ENCODE measurements around the gene SPRN.
"Not testable (repeated sequence)": the region's sequence is repeated elsewhere in the genome, so short reads cannot be mapped to it uniquely, and the experiment has no call there.

Gene SPRN

GRCh38 chr10:133405272-133405671 lies 19.2 kb downstream of the SPRN start:
- no peak for DNase-seq

GRCh38 chr10:133403784-133404183 lies 20.6 kb downstream of the SPRN start:
- DNase-seq: no peak

GRCh38 chr10:133403359-133403758 lies 21.1 kb downstream of the SPRN start:
- DNase-seq: peak; percentile 44

- DNase-seq: peak; percentile 2
Measured at GRCh38 chr10:133401981-133402725, 22.3 kb downstream of the SPRN start.

GRCh38 chr10:133401500-133401899 lies 22.9 kb downstream of the SPRN start:
- DNase-seq: peak; percentile 3

DNA sequence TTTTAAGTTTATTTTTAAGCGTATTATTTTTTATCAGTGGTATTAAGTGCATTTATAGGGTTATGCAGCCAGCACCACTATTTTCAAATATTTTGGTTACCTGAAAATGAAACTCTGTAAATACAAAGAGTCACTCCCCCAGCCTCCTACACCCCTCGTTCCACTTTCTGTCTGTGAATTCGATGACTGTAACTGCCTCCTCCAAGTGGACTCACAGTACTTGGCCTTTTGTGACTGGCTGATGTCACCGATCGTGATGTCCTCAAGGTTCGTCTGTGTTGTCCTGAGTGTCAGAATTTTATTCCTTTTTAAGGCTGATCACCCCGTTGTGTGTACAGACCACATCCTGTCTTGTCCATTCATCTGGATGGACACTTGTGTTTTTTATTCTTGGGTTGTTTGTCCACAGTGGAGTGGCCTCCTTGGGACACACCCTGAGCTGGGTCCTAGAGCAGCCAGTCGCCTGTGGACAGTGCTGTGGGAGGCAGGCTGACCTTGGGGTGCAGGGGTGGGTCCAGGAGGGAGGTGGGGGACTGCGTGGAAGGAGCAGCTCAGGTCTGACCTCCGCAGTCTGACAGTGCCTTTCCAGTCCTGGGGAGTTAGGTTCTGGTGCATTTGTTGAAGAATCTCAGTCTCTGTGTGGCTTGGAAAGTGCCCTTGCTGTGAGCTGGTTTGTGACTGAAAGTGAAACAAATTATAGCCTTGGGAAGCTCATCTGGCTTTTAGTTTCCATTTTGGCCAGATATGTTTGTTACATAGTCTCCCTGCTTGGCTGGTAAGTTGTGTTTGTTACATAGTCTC lies 23.6 kb downstream of the SPRN start:
- DNase-seq: peak; percentile 5

DNA sequence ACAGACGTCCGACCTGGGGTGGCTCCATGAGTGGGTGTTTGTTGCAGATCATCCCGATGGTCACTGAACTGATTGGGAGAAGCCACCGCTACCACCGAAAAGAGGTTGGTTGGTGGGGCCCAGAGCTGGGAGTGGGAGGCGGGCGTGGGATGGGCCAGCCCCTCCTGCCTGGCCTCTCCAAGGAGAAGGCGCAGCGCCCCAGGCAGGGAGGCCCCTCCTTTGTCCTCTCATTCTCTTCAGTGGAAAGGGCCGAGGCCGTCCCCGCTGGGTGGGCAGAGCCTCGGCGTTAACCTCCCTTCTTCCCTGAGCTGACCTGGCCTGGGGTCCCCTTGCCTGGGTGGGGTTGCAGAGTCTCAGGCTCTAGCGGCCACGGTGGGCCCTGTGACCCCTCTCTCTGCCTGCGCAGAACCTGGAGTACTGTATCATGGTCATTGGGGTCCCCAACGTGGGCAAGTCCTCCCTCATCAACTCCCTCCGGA lies 25.3 kb downstream of the SPRN start:
- DNase-seq: no peak

DNA sequence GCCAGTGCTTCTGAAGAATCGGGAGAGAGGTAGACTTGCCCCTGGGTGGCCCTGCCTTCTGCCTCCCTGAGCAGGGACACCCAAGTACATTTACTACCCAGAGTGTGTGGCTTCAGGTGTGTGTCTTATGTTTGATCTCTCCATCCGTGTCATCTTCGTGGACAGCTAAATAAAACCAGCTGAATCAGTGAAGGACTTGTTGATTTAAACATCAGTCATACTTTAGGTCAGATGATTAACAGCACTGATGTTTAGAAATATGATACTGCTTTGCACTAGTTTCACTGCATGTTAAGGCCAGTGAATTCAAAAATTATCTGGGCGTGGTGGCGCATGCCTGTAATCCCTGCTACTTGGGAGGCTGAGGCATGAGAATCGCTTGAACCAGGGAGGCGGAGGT lies 26.5 kb downstream of the SPRN start:
- no peak for DNase-seq

- DNase-seq: peak; percentile 1
Measured at GRCh38 chr10:133396035-133396624, 28.3 kb downstream of the SPRN start.

DNA sequence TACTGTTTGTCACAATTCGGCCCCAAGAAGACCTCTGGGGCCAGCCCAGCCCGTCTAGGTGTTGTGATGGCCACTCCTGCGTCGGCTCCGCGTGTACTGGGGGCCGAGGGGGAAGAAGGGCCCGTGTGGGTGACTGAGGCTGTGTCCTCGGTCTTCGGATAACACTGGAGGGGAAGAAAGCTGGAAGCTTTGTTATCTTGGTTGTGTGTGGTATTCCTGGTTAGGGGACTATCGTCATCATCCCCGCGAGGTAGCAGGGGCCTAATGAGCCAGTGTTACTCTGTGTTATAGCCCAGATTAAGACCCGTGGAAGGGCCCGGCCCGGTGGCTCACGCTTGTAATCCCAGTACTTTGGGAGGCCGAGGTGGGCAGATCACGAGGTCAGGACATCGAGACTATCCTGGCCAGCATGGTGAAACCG lies 29.6 kb downstream of the SPRN start:
- DNase-seq: peak; percentile 9

DNA sequence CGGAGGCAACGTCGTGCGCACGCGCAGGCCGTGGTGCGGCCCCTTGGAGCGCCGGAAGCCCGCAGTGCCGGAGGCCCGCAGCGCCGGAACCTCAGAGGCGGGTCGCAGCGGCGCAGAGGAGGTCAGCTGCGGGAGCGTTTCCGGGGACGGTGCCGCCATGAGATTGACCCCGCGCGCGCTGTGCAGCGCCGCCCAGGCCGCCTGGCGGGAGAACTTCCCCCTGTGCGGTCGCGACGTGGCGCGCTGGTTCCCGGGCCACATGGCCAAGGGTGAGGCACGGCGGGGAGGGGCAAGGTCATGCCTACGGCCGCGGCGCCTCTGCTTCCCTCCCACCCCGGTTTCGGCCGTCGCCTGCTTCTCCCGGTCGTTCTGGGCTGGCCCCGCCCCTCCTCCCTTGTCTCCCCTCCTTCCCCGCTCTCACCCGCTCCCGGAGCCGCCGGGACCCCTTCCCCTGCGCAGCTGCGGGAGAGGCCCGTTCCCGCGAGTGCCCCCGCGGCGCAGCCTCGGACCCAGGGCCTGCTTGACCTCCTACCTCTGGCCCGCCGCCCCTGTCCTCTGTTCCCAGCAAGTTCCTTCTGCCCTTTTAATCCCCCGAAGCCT lies 30.3 kb downstream of the SPRN start, which contains the start of gene MTG1:
Gene MTG1, plus strand, starts transcription at position 94 of the 600 bp plus-strand sequence. Its CDS starts 64 bp downstream, at position 158.
- DNase-seq: peak; percentile 97

GRCh38 chr10:133393401-133394063 lies 30.9 kb downstream of the SPRN start:
- no peak for DNase-seq

GRCh38 chr10:133391761-133392518 lies 32.5 kb downstream of the SPRN start:
- DNase-seq: peak; percentile 1

GRCh38 chr10:133391249-133391635 lies 33.2 kb downstream of the SPRN start:
- DNase-seq: peak; percentile 2

DNA sequence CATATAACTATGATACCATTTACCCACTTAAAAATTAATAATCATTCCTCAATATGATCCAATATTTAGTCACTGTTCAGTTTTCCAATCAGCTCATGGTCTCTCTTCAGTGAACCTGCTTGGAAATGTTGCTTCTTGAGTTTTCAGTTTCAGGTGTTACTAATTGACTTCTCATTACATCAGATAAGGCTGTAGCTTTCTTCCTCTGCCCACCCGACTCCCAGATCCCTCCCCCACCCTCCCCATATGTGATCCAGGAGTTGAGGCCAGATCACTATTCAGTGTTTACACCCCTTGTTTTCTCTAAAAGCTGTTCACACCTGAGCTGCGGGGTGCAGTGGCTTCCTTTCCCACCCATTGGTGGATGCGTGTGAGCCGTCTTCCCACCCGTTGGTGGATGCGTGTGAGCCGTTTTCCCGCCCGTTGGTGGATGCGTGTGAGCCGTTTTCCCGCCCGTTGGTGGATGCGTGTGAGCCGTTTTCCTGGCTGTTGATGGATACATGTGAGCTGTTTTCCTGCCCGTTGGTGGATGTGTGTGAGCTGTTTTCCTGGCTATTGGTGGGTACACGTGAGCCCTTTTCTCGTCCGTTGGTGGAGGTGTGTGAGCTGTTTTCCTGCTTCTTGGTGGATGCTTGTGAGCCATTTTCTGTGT lies 33.7 kb downstream of the SPRN start:
- peak; percentile 2 for DNase-seq

GRCh38 chr10:133388973-133389818 lies 35.2 kb downstream of the SPRN start:
- DNase-seq: peak; percentile 2

DNA sequence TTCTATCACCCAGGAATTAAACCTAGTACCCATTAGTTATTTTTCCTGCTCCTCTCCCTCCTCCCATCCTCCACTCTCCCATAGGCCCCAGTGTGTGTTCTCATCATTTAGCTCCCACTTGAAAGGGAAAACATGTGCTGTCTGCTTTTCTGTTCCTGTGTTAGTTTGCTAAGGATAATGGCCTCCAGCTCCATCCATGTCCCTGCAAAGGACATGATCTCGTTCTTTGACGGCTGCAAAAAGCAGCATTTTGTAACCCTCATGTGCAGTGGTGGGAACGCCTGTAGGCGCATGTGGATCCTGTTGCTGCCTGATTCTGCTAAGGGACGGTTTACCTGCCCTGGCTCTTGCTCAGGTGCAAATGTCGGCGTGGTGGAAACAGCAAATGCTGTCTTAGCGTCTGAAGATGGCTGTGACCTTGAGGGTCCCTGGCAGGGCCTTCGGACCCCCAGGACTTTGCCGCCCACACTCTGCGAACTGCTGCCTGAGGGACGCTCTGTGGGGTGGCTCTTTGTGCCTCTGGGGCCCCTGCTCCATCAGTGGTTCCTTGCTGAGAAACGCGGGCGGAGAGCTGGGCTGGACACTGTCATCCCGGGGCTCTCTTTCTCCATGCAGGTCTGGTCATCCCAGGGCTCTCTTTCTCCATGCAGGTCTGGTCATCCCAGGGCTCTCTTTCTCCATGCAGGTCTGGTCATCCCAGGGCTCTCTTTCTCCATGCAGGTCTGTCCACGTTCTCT lies 36.0 kb downstream of the SPRN start:
- DNase-seq: peak; percentile 1

DNA sequence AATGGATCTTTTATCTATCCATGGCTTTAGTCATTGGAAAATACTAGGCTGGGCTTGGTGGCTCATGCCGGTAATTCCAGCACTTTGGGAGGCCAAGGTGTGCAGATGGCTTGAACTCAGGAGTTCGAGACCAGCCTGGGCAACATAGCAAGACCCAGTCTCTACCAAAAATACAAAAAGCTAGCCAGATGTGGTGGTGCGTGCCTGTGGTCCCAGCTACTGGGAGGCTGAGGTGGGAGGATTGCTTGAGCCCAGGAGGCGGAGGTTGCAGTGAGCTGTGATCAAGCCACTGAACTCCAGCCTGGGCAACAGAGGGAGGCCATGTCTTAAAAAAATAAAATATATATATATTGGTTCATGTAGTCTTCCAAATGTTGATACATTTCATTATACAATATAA lies 37.5 kb downstream of the SPRN start:
- not testable (repeated sequence) for DNase-seq

- no peak for DNase-seq
Measured at GRCh38 chr10:133385214-133385613, 39.2 kb downstream of the SPRN start.
